CD4-positive, alpha-beta T cell treated with Interleukin-2 at 100 ng/mL for 4 hours (primary cell): ENCODE data around the gene TEK.
"Not testable (repeated sequence)": the region's sequence is repeated elsewhere in the genome, so short reads cannot be mapped to it uniquely, and the experiment has no call there.

ENCODE experiments used
- DNase-seq: peaks from one replicate; pipeline ENCODE4 v3.0.0-alpha.2; 2020; ENCODE audit warnings: low spot score

TEK gene

DNA sequence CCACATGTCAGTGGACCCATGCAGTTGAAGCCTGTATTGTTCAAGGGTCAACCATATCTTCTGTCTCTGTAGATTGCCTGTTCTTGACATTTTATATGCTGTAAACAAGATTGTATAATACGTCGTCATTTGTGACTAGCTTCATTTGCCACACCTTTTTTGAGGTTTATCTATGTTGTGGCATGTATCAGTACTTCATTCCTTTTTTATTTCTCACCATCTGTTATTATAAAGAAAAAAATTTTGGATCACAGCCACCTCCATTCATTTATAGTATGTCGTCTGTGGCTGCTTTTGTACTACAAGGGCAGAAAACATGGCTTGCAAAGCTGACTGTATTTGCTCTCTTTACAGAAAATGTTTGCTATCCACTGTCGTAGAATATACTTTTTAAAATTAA is 72.4 kb downstream of the TEK start:
- DNase-seq: no peak

DNA sequence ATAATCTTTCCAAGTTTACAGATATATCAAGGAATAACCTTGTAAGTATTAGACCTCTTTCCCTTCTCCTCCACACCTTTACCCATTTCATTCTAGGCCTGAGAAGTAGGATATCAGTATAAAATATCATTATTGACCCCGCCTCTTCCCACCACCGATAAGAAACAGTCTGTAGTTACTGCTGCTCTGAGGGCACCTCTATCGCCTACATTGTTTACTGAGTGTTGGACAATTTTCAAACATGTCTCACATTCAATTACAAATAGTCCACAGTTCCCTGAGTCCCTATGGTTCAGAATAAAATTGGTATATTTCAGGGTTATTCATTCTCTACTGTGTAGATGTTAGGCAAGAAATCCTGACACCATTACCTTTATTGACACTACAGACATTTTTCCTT is 73.4 kb downstream of the TEK start:
- no peak for DNase-seq

DNA sequence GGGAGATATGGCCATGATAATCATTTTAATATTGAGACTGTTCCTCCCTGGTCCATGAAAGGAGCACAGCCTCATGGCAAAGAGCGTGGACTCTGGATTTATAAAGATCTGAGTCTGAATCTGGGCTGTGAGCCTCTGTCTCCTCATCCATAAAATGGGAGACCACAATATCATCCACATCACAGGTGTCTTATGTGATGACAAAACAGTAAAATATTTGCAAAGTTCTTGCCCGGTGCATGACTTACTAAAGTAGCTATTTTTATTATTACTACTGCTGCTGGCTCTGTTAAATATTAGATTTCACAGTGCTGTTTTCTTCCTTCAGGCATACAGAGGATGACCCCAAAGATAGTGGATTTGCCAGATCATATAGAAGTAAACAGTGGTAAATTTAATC is 74.1 kb downstream of the TEK start:
- no peak for DNase-seq

DNA sequence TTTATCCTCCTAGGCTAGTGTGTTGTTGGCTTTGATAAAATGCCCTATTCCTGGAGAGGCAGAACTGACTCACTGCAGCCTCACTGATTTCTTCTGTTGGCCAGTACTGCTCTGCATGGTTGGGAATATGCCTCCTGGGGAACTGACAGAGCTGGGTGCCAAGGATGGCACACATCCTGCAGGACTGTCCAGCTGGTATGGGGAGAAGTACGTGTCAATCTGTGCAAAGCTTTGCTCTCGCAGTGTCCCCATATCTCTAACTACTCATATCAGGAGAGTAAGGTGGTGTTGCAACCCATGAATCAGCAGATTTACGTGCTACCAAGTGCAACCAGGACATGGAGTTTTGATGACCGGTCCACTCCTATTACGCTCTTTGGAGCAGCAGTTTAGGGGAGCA is 74.7 kb downstream of the TEK start:
- DNase-seq: no peak

DNA sequence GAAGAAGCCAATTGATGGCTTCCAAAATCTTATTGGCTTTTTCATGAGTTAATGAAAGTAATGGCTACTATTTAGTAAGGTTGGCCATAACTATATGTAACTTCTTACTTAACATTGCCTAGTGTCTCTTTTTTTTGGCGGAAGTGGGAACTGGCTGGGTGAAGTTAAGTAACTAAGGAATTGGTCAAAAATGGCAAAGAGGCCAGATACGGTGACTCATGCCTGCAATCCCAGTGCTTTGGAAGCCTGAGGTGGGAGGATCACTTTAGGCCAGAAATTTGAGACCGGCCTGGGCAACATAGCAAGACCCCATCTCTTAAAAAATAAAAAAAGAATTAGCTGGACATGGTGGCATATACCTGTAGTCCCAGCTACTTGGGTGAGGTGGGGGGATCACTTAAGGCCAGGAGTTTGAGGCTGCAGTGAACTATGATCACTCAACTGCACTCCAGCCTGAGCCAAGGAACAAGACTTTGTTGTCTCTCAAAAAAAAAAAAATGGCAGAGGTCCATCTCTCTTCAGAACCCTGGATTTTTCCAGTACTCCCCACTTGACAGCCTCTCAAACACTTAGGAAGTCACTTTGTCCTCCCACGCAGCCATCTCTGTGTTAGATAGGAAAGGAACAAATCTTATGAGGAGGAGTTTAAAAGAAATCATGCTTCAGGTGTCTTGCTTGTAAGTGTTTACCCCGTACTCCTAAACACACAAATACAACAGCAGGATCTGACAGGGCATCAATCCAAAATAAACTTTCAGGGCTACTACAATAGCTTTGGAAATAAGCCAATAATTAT is 75.7 kb downstream of the TEK start:
- no peak for DNase-seq

DNA sequence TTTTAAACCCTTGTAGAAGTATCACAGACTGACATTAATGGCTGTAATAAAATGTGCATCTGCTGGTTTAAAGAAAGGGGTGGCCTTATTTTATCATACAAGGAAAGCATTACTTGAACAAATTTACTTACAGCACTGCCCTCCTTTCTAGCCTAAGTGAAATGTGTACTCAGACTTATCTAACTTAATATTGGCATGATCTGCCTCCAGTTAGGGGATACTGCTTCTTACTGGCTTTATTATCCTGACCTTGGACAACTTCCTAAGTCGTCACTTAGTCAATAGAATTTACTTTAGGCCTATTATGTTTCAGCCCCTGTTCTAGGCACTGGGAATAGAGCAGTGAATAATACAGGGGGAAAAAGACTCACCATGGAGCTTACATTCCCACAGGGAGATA is 79.4 kb downstream of the TEK start:
- DNase-seq: no peak

DNA sequence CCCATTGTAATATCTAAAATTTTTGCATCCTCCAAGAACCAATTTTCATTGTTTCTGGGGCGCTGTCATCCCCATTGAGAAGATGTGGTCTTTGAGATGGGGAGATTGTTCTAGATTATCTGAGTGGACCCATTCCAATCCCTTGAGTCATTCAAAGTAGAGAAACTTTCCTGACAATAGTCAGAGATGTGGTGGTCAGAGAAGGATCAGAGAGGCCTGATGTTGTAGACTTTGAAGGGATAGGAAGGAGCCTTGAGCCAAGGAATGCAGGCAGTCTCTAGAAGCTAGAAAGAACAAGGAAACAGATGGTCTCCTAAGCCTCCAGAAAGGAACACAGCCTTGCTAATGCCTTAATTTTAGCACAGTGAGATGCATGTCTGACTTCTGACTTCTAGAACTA is 80.4 kb downstream of the TEK start:
- DNase-seq: no peak

DNA sequence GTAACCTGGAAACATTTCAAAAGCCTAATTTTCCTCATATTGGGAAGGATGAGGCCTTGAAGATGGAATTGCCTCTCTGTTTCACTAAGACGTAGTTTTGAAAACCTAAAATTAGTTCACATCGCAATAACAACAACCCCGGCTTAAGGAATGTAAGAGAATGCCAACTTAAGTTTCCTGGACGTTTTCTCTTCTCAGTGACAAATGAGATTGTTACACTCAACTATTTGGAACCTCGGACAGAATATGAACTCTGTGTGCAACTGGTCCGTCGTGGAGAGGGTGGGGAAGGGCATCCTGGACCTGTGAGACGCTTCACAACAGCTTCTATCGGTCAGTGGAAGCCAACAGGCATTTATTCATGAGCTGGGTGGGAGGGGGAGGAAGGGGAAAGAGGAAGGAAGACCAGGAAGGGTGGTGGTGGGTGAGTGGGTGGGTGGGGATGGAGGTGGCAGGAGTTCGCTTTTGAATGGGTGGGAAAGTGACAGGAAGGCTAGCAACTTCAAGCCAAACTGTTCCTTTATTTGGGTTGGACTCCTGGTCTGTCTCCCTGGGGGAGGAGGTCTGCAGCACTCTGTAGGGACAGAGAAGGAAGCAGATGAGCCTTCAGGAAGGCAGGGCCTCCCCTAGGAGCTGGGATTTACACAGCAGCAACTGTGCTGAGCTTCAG is 83.4 kb downstream of the TEK start:
- no peak for DNase-seq

DNA sequence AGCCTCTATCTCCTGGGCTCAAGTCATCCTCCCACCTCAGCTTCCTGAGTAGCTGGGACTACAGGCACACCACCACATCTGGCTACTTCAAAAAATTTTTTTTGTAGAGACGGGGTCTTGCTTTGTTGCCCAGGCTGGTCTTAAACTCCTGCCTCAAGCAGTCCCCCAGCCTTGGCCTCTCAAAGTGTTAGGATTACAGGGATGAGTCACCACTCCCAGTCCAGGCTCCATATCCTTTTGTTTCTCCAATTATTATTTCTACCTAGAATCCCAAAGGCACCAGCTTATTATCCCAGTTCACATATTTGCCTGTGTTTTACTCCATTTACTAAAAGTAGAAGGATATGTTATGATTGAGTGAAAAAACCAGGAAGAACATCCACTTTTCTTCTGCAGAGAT is 84.9 kb downstream of the TEK start:
- DNase-seq: no peak

DNA sequence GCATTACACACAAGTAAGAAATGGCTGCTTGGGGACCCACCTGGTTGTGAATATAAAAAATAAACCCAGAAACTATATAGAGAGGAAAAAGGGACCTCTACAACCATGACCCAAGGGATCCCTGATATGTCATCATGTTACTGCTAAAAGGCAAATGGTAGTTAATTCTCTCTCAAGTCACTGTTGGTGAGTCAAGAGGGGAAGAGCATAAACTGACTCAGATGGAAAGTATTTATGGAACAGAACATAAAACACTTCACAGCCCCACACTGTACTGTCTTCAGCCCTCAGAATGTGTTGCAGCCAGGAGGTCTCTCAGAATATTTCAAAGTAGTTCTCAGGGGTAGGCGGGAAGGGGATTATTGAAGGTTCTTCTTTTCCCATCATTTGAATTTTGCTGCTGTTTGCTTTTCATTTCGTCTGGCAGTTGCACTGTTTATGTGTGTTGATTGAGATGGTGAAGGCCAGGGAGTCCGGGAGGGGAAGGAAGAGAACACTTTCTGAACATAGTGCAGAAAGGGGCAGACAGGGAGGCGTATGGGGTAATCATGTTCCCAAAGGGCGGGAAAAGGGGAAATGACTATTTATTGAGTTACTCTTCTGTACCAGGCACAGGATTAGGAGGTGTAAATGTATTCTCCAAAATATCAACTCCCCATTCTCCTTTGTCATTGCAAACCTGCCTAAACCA is 85.5 kb downstream of the TEK start:
- DNase-seq: no peak

DNA sequence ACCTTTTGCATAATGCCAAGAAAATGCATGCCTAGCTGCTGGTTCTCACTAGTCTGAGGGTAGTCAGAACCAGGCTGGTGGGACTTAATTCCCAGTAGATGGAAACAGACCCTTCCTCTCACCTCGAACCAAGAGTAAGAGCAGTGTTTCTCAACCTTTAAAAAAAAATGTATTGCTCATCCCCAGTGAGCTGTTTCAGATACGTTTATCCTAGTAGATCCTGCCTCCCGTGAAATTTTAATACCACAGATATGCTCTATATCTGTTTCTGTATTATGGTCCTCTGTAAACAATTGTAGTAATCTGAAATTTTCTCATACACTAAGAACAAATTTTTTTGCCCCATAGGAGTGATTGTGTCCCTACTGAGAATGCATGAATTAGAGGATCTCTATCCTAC is 86.2 kb downstream of the TEK start:
- DNase-seq: no peak

DNA sequence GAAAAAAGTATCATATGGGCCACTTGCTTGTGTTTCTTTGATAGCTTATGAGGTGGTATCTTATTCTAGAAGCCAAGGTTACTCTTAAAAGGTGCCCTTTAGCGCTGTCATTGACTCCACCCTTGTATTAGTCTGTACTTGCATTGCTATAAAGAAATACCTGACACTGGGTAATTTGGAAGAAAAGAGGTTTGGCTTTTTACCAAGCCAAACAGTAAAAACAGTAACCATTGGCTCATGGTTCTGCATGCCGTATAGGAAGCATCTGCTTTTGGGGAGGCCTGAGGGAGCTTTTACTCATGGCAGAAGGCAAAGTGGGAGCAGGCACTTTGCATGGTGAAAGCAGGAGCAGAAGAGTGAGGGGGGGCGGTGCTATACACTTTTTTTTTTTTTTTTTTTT is 87.4 kb downstream of the TEK start:
- DNase-seq: no peak

DNA sequence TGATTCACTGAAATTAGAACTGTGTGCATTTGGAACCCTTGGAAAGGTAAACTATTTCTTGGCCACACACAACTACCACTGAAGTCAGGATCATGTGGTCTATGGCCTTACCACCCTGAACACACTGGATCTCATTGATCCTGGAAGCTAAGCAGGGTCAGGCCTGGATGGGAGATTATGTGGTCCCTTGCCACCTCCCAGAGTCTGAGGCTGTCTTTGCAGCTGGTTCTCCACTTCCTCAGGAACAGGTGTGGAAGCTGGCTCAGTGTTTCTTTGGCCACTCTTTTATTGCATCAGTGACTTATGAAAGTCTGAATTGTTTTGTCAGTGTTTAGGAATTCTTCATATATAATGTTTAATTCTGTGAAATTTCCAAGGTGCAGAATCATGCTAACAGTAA is 89.2 kb downstream of the TEK start:
- no peak for DNase-seq

DNA sequence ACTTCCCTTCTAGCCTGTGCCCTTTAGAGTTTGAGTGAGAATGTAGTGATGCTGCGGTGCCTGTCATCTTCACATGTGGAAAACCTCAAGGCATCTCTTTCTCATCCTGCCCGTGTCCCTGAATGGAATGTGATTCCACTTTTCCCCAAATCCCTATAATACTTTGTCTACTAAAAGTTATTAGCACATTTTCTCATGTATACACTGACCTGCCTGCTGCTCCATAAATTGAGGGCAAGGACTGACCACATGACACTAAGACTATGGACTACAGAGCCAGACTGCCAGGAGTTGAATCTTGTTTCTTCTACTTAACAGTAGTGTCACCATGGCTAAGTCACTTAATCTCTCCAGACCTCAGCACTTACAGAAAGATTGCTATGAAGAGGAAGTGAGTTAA is 93.0 kb downstream of the TEK start:
- DNase-seq: no peak

DNA sequence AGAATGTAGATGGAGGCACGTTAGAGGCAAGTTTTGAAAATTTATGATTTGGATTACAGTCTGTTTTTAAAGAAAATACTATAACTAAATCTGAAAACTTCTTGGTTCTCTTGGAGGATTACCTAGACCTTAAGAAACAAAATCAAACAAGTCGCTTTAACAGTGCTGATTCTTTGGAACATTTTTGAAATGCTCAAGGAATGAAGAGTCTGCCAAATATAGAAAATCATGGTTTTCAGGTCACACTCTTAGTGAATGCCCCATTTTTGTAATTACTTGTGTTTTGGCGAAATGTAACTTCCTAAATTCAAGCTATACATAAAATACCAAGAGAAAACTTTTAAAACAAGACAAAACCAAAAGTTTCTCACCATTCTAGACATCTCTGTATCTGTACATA is 94.8 kb downstream of the TEK start:
- DNase-seq: no peak

DNA sequence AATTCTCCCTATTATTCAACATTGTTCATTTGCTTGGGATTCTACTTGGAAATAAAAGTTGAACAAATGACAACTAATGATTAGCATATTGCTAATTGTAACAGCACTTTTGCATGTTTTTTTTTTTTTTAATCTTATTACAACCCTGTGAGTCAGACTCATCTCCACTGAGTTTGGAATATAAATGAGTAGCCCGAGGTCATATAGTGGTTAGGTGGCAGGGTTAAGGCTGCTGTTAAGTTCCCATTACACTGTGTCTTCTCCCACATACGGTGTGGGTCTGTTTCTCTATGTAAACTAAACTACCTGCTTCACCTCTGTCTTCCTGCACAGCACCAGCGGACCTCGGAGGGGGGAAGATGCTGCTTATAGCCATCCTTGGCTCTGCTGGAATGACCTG is 95.6 kb downstream of the TEK start:
- no peak for DNase-seq

DNA sequence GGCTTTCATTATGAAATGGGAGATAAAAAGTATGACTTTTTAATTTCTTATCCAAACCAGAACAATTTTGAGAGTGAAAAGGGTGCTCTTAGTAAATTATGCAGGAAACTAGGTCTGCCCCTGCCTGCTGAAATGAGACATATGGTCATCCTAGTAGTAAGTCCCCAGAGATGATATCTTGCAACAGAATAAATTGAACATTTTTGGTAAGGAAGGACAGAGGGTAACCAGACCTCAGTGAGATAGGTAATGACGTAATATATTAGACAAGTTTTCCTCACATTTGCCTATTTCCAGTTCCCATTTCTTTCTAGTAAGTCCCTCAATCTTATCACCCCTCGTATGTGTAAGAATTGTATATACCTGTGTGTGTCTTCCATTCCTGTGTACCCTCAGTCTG is 96.2 kb downstream of the TEK start:
- DNase-seq: no peak

DNA sequence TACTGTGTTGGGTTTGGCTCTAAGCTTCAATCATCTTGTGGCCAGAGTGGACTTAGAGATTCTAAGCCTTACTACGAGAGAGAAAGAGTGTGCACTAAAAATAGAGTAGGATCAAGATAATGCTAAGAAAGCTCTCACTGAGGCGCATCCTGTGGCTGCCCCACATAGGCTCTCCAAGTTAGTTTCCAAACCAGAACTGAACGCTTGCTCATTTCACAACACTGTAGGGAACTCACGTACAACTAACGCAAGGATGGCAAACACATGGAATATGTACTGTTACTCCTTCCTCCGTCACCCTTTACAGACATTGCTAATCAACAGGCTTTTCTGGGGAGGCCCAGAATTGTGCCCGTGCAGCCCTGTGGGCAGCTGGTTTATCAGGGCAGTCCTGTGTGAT is 97.0 kb downstream of the TEK start:
- DNase-seq: no peak

DNA sequence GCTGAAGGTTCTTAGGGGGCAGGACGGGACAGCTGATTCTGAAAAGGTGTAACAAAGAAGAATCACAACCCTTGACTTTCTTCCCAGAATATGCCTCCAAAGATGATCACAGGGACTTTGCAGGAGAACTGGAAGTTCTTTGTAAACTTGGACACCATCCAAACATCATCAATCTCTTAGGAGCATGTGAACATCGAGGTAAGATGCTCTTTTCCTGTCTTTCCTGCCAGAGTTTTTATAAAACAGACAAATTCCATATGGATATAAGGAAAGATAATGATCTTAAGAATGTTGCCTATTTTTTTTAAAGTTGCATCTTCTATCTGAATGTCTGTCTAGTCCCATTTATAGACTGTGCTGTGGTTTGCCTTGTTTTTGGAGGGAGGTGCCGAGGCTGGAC is 100.0 kb downstream of the TEK start:
- DNase-seq: no peak

DNA sequence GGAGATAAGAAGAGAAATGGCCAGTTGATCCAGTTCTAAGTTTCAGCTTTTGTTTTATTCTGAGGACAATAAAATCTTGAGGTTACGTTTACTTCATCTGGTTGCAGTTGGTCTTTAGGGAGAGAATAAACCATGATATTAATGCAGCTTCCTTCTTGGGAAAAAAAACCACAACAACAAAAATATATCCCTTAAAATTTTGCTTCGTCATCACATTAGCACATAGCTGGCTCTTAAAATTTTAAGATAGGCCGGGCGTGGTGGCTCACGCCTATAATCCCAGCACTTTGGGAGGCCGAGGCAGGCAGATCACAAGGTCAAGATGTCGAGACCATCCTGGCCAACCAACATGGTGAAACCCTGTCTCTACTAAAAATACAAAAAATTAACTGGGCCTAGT is 101.6 kb downstream of the TEK start:
- DNase-seq: no peak

DNA sequence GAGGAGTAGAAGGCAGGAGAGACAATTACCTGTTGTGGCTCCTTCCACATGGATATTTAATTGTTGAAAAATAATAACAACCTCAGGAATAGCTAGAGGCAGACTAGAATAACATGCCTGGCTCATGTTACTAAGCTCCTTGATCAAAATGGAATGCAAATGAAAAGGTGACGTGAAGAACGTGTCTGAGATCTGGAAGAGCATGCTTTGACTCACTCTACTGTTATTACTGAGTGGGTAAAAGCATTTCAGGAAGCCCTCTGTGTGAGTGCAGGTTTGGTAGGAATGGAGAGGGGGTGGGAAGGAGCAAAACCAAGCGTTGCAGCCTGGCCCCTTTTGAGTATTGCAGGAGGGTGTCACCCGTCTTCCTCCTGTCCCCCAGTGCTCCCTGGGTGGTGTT is 103.2 kb downstream of the TEK start:
- no peak for DNase-seq

DNA sequence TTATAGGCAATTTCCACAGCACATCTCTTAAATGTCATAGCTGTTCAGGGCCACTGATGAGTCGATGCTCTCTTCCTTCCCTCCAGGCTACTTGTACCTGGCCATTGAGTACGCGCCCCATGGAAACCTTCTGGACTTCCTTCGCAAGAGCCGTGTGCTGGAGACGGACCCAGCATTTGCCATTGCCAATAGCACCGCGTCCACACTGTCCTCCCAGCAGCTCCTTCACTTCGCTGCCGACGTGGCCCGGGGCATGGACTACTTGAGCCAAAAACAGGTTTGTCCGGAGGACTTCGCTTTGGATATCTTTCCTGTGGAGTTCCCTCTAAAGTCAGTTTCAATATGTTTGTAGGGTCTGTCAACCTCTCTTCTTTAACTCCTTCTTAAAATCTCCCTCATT is 103.6 kb downstream of the TEK start:
- no peak for DNase-seq

DNA sequence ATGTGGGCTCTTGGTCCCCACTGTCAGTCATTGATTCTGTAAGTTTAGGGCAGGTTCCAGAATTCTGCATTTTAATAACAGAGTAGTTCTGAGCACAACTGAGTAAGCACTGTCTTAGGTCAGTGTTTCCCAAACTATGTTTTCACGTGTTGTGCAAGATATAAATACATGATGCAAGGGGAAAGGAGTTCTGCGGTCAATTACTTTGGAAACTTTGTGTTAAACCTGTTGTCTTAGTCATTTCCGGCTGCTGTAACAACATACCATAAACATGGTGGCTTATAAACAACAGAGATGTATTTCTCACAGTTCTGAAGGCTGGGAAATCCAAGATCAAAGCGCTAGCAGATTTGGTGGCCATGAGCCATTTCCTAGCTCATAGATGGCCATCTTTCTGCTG is 118.2 kb downstream of the TEK start:
- DNase-seq: no peak

DNA sequence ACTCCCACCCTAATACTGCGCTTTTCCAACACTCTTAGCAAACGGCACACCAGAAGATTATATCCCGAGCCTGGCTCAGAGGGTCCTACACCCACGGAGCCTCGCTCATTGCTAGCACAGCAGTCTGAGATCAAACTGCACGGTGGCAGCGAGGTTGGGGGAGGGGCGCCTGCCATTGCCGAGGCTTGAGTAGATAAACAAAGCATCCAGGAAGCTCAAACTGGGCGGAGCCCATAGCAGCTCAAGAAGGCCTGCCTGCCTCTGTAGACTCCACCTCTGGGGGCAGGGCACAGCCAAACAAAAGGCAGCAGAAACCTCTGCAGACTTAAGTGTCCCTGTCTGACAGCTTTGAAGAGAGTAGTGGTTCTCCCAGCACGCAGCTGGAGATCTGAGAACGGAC is 130.6 kb downstream of the TEK start:
- DNase-seq: not testable (repeated sequence)
